H1 (cell line): ENCODE measurements around the gene CMPK2. TPM values are rescaled to one million over a fixed set of nuclear protein-coding genes. Genes with fewer than 3 reads are reported as not detected.

Experiments used
- CTCF ChIA-PET: fragments of 300-600 bp; sonication (Branson Sonifier 250); formaldehyde crosslinking; loops from one replicate; lab custom pipeline; 2021; ENCODE audit not compliant: partially characterized antibody; lab: Charles Lee
- POLR2A ChIA-PET: fragments of 300-600 bp; sonication (Branson Sonifier 250); formaldehyde crosslinking; loops from one replicate; lab custom pipeline; 2021; ENCODE audit warnings: inconsistent platforms; ENCODE audit not compliant: partially characterized antibody; lab: Charles Lee
- DNase-seq, 2 experiments: peaks; one replicate each; pipeline versions ENCODE4 v3.0.0 to v3.0.0-alpha.2; 2010 to 2022; ENCODE audit warnings: low spot score in 2 of 2, low read depth in 1 of 2, mixed read lengths in 1 of 2
- FAIRE-seq: peaks from 2 replicates; lab custom pipeline; 2011; peaks lifted over from hg19 to GRCh38; lab: Jason Lieb, UNC
- H2AFZ ChIP-seq: 2 replicates; pipeline ENCODE4 v1.8.1; 2012; ENCODE audit warnings: low read length, inconsistent platforms
- H2AK5ac ChIP-seq: 2 replicates; pipeline ENCODE4 v1.6.1; 2013; ENCODE audit warnings: low read depth, low read length
- H2BK120ac ChIP-seq: replicated peaks from 2 replicates; pipeline ENCODE3; 2013; ENCODE audit warnings: low read depth, low read length, inconsistent platforms
- H2BK12ac ChIP-seq: 2 replicates; pipeline ENCODE4 v1.6.1; 2013; ENCODE audit warnings: low read depth, low read length
- H2BK15ac ChIP-seq: 2 replicates; pipeline ENCODE4 v1.6.1; 2013; ENCODE audit warnings: low read length
- H2BK20ac ChIP-seq: 2 replicates; pipeline ENCODE4 v1.6.1; 2013; ENCODE audit warnings: low read length
- H2BK5ac ChIP-seq: 2 replicates; pipeline ENCODE4 v1.6.1; 2013; ENCODE audit warnings: low read depth, low read length
- H3K14ac ChIP-seq: 2 replicates; pipeline ENCODE4 v1.6.1; 2013; ENCODE audit warnings: inconsistent platforms; ENCODE audit not compliant: insufficient read length
- H3K18ac ChIP-seq: 2 replicates; pipeline ENCODE4 v1.6.1; 2013; ENCODE audit warnings: low read length; ENCODE audit errors: extremely low read depth
- H3K23ac ChIP-seq: 2 replicates; pipeline ENCODE4 v1.6.1; 2013; ENCODE audit warnings: inconsistent platforms; ENCODE audit not compliant: insufficient read length
- H3K23me2 ChIP-seq: 2 replicates; pipeline ENCODE4 v1.6.1; 2013; ENCODE audit warnings: low read depth, low read length
- H3K27ac ChIP-seq: 2 replicates; pipeline ENCODE4 v1.6.1; 2011; ENCODE audit warnings: low read depth, low read length, inconsistent platforms
- H3K27me3 ChIP-seq, 4 experiments: replicated peaks in 1 of 4; 1 replicate in 1 of 4; 2 replicates in 3 of 4; pipeline versions ENCODE4 v1.6.1 to v1.8.1; 2011 to 2013; ENCODE audit warnings: low read length in 3 of 4, mild to moderate bottlenecking in 3 of 4, inconsistent platforms in 2 of 4, mixed read lengths in 2 of 4, moderate library complexity in 1 of 4; ENCODE audit not compliant: control insufficient read depth in 3 of 4, insufficient read depth in 3 of 4; ENCODE audit errors: extremely low read depth in 1 of 4
- H3K36me3 ChIP-seq, 4 experiments: 2 replicates each; pipeline versions ENCODE4 v1.6.1 to v1.8.1; 2011 to 2013; ENCODE audit warnings: mild to moderate bottlenecking in 4 of 4, low read length in 3 of 4, moderate library complexity in 2 of 4, control low read depth in 1 of 4, inconsistent platforms in 1 of 4; ENCODE audit not compliant: insufficient read depth in 4 of 4, control insufficient read depth in 2 of 4
- H3K4ac ChIP-seq: replicated peaks from 2 replicates; pipeline ENCODE3; 2013; ENCODE audit warnings: low read length, low read depth, mixed read lengths, inconsistent platforms; ENCODE audit not compliant: insufficient read length
- H3K4me1 ChIP-seq, 4 experiments: replicated peaks in 1 of 4; 1 replicate in 1 of 4; 2 replicates in 3 of 4; pipeline versions ENCODE4 v1.6.1 to v1.8.1; 2011 to 2013; ENCODE audit warnings: low read length in 3 of 4, inconsistent platforms in 2 of 4, mixed read lengths in 1 of 4; ENCODE audit not compliant: insufficient read depth in 4 of 4, control insufficient read depth in 3 of 4
- H3K4me2 ChIP-seq, 2 experiments: 2 replicates each; pipeline versions ENCODE4 v1.6.1 to v1.8.1; 2011 to 2013; ENCODE audit warnings: low read depth in 2 of 2, low read length in 2 of 2, control low read depth in 1 of 2, inconsistent platforms in 1 of 2, mild to moderate bottlenecking in 1 of 2; ENCODE audit not compliant: insufficient read depth in 1 of 2
- H3K4me3 ChIP-seq, 4 experiments: fragments of 200-600, 300-600 bp in 1 of 4; sonication (generic), shearing (Covaris generic), sonication (Bioruptor Twin) in 1 of 4; 2 replicates each; pipeline versions ENCODE4 v1.5.1 to v1.8.1; 2011 to 2016; ENCODE audit warnings: low read length in 4 of 4, low read depth in 3 of 4, control low read depth in 2 of 4, inconsistent platforms in 2 of 4, mild to moderate bottlenecking in 2 of 4, mixed read lengths in 1 of 4, moderate library complexity in 1 of 4; ENCODE audit not compliant: insufficient read depth in 2 of 4; ENCODE audit errors: extremely low read depth in 1 of 4
- H3K56ac ChIP-seq: replicated peaks from 2 replicates; pipeline ENCODE3; 2013; ENCODE audit warnings: low read depth, mild to moderate bottlenecking, mixed read lengths, low read length, inconsistent platforms; ENCODE audit not compliant: insufficient read length
- H3K79me1 ChIP-seq: 2 replicates; pipeline ENCODE4 v1.6.1; 2013; ENCODE audit warnings: low read depth, low read length, control low read depth
- H3K79me2 ChIP-seq, 2 experiments: 2 replicates each; pipeline versions ENCODE4 v1.6.1 to v1.8.1; 2012 to 2013; ENCODE audit warnings: low read length in 2 of 2, mild to moderate bottlenecking in 2 of 2, inconsistent platforms in 1 of 2; ENCODE audit not compliant: insufficient read depth in 2 of 2, control insufficient read depth in 1 of 2
- H3K9ac ChIP-seq, 4 experiments: replicated peaks in 1 of 4; 1 replicate in 1 of 4; 2 replicates in 3 of 4; pipeline versions ENCODE4 v1.6.1 to v1.8.1; 2011 to 2013; ENCODE audit warnings: low read depth in 3 of 4, low read length in 3 of 4, control low read depth in 2 of 4, mild to moderate bottlenecking in 2 of 4, moderate library complexity in 2 of 4, inconsistent platforms in 1 of 4; ENCODE audit errors: extremely low read depth in 1 of 4
- H3K9me3 ChIP-seq, 2 experiments: 2 replicates each; pipeline versions ENCODE4 v1.6.1 to v1.8.1; 2012 to 2013; ENCODE audit warnings: mild to moderate bottlenecking in 2 of 2, moderate library complexity in 2 of 2, control low read depth in 1 of 2, inconsistent platforms in 1 of 2, low read depth in 1 of 2, low read length in 1 of 2, mixed read lengths in 1 of 2; ENCODE audit not compliant: insufficient read depth in 2 of 2
- H4K20me1 ChIP-seq, 2 experiments: replicated peaks in 1 of 2; 2 replicates each; pipeline versions ENCODE3 to v1.8.1; 2011 to 2013; ENCODE audit warnings: inconsistent platforms in 2 of 2, low read length in 2 of 2, mild to moderate bottlenecking in 1 of 2; ENCODE audit not compliant: insufficient read depth in 2 of 2, control insufficient read depth in 1 of 2
- H4K5ac ChIP-seq: 2 replicates; pipeline ENCODE4 v1.6.1; 2013; ENCODE audit warnings: low read length, low read depth, mixed read lengths, inconsistent platforms; ENCODE audit not compliant: insufficient read length
- H4K8ac ChIP-seq: 2 replicates; pipeline ENCODE4 v1.8.0; 2013; ENCODE audit warnings: mild to moderate bottlenecking, moderate library complexity, low read length, inconsistent platforms; ENCODE audit not compliant: insufficient read depth; ENCODE audit errors: extremely low read depth
- H4K91ac ChIP-seq: replicated peaks from 2 replicates; pipeline ENCODE3; 2013; ENCODE audit warnings: low read length, mixed read lengths, inconsistent platforms; ENCODE audit not compliant: insufficient read length
- BRCA1 ChIP-seq: IDR thresholded peaks from 2 replicates; pipeline ENCODE4 v1.6.1; 2012; ENCODE audit warnings: low read depth, low read length, improper control_type of control experiment
- CBX5 ChIP-seq: fragments of 300-800, 300-1000 bp; sonication (generic); IDR thresholded peaks from 2 replicates; pipeline ENCODE4 v1.7.1; 2016; ENCODE audit warnings: antibody characterized with exemption, low read length, low read depth
- GTF2F1 ChIP-seq: IDR thresholded peaks from 2 replicates; pipeline ENCODE4 v1.6.1; 2012; ENCODE audit warnings: low read depth, low read length, improper control_type of control experiment, borderline replicate concordance
- RBBP5 ChIP-seq: IDR thresholded peaks from 2 replicates; pipeline ENCODE4 v1.7.1; 2012; ENCODE audit warnings: low read depth, mild to moderate bottlenecking, inconsistent platforms, low read length, moderate library complexity, borderline replicate concordance
- SIX5 ChIP-seq: IDR thresholded peaks from 2 replicates; pipeline ENCODE4 v1.6.1; 2011; ENCODE audit warnings: mild to moderate bottlenecking, low read depth, low read length
- YY1 ChIP-seq: IDR thresholded peaks from 2 replicates; pipeline ENCODE4 v1.6.1; 2011; ENCODE audit warnings: low read depth, mild to moderate bottlenecking, low read length
- WGBS, 2 experiments: shearing (Covaris generic) in 1 of 2; methylation state at CpG; one replicate each; pipeline versions ENCODE4 v1.1.6 to v1.1.7; 2013 to 2015; ENCODE audit warnings: low lambda C conversion rate in 2 of 2, mixed read lengths in 2 of 2, inconsistent platforms in 1 of 2, low coverage in 1 of 2, missing lambda C conversion rate in 1 of 2; ENCODE audit not compliant: insufficient replicate concordance in 2 of 2, insufficient coverage in 1 of 2, insufficient read length in 1 of 2; ENCODE audit errors: extremely low coverage in 1 of 2, missing lambda C conversion rate in 1 of 2; 5-methylcytosine and 5-hydroxymethylcytosine counted together
- polyA plus RNA-seq, 7 experiments: library from polyadenylated mRNA; depleted of rRNA in 3 of 7; stranded (reverse) in 5 of 7; unstranded in 2 of 7; fragments of >200 nt in 5 of 7; fragments of 200-250 nt in 2 of 7; gene quantifications; 1 replicate in 5 of 7; 2 replicates in 1 of 7; 4 replicates in 1 of 7; pipeline versions ENCODE4 v1.2.1 to v1.2.3, GENCODE V29; 2011 to 2013; ENCODE audit warnings: missing spikeins in 2 of 7, mixed read lengths in 2 of 7
- total RNA-seq: library from RNA; stranded (reverse); fragmentation: NEBNext Ultra II Directional; extraction: Animal tissue kit (Norgen Biotek cat#: 25700); gene quantifications from 2 replicates; pipeline ENCODE4 v1.2.1, GENCODE V29; 2021
- TF ChIP-seq, protein P1 (sequence below): IDR thresholded peaks from 2 replicates; pipeline ENCODE4 v1.6.1; 2012; ENCODE audit warnings: inconsistent platforms
- TF ChIP-seq, protein P2 (sequence below): IDR thresholded peaks from 2 replicates; pipeline ENCODE4 v1.6.1; 2012; ENCODE audit warnings: low read length, inconsistent platforms

CMPK2 gene
- total and polyA plus RNA-seq, 2 of the 8 experiments (the other 6 are each of a cell fraction or from before 2014, with no cell fraction given): 0.28 to 0.53 TPM

DNA sequence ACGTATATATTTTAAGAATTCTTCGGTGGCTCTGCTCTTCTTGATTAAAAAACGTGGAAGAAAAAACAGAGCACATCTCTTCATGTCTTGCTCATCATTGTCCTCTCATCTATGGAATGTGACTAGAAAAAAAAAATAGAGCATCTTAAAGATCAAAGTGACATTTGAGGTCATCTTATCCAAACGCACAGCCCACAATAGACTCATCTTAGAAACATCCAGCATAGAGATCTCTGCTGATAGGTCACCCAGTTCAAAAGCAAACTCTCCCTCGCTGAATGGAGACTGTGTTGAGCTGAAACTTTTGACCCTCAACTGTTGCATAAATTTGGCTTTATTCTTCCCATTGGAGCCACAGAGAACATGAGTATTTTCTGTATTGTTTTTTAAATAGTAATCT lies 65.2 kb downstream of the CMPK2 start:
- H3K4me2 ChIP-seq: no peak overlapping the region
- no peak overlapping the region for H2AK5ac ChIP-seq
- no peak overlapping the region for H3K18ac ChIP-seq
- 76% methylated on average over 5 of the region's 5 CpGs; no CpG with 5 or more reads in 1 of the 2 experiments for WGBS, 2 experiments
- no peak overlapping the region for H2BK120ac ChIP-seq
- H2AFZ ChIP-seq: no peak overlapping the region
- no peak overlapping the region for H4K91ac ChIP-seq
- H3K79me2 ChIP-seq: no peaks in the 10 kb centered on the region
- POLR2A ChIA-PET: interaction anchor here (0.6 kb wide), 1 partner anchor 315 kb away, joined by 4 read pairs; no protein-coding TSS in a partner anchor
- no peak overlapping the region for H3K4me3 ChIP-seq
- no peak overlapping the region for H2BK12ac ChIP-seq
- no peak for FAIRE-seq
- no peak overlapping the region for H3K56ac ChIP-seq
- H3K14ac ChIP-seq: no peak overlapping the region
- H2BK20ac ChIP-seq: no peak overlapping the region
- no peak overlapping the region for H4K8ac ChIP-seq
- H3K36me3 ChIP-seq: no peaks in the 10 kb centered on the region
- no peaks in the 10 kb centered on the region for H3K9me3 ChIP-seq
- no peaks in the 10 kb centered on the region for H3K79me1 ChIP-seq
- no peaks in the 10 kb centered on the region for H3K23me2 ChIP-seq
- H3K23ac ChIP-seq: no peak overlapping the region
- H3K4ac ChIP-seq: no peak overlapping the region
- H3K27me3 ChIP-seq: peaks cover 0 to 7% (median 3%) of the 10 kb centered on the region in 4 experiments; a peak in 4 of 7 replicates
- no peak overlapping the region for H3K27ac ChIP-seq
- H4K20me1 ChIP-seq: no peaks in the 10 kb centered on the region
- CTCF ChIA-PET: no interaction called here
- TF ChIP-seq CBX5: no peak
- TF ChIP-seq, protein P1, sequence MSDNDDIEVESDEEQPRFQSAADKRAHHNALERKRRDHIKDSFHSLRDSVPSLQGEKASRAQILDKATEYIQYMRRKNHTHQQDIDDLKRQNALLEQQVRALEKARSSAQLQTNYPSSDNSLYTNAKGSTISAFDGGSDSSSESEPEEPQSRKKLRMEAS: no peak
- TF ChIP-seq YY1: no peak
- TF ChIP-seq SIX5: no peak
- TF ChIP-seq GTF2F1: no peak
- TF ChIP-seq BRCA1: no peak
- no peak for TF ChIP-seq RBBP5
- TF ChIP-seq, protein P2, sequence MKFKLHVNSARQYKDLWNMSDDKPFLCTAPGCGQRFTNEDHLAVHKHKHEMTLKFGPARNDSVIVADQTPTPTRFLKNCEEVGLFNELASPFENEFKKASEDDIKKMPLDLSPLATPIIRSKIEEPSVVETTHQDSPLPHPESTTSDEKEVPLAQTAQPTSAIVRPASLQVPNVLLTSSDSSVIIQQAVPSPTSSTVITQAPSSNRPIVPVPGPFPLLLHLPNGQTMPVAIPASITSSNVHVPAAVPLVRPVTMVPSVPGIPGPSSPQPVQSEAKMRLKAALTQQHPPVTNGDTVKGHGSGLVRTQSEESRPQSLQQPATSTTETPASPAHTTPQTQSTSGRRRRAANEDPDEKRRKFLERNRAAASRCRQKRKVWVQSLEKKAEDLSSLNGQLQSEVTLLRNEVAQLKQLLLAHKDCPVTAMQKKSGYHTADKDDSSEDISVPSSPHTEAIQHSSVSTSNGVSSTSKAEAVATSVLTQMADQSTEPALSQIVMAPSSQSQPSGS: no peak
- TF ChIP-seq, all 59 proteins: peak for 0
- no peak overlapping the region for H3K9ac ChIP-seq
- no peak for DNase-seq
- H3K4me1 ChIP-seq: peaks cover 3 to 11% (median 6%) of the 10 kb centered on the region in 4 experiments; a peak in 5 of 7 replicates
- H2BK15ac ChIP-seq: no peak overlapping the region
- H2BK5ac ChIP-seq: no peak overlapping the region
- H4K5ac ChIP-seq: no peak overlapping the region
